Breast epithelium (tissue), 3 donors: ENCODE data around the gene GFOD2.

ENCODE experiments used
- CTCF ChIP-seq, 3 donors: fragments of 450-650 bp; IDR thresholded peaks; one replicate each; pipeline ENCODE4 v1.5.1; 2016 to 2017; ENCODE audit warnings: antibody characterized with exemption in 3 of 3, mild to moderate bottlenecking in 3 of 3, moderate library complexity in 3 of 3
- POLR2A ChIP-seq: fragments of 450-650 bp; IDR thresholded peaks from one replicate; pipeline ENCODE4 v1.6.1; 2016; ENCODE audit warnings: antibody characterized with exemption, mild to moderate bottlenecking, moderate library complexity

GRCh38 chr16:67752641-67753040, 33.5 kb upstream of the GFOD2 start:
- no peak for TF ChIP-seq CTCF (IDR thresholded peaks at IDR 0.05)
- no peak for TF ChIP-seq POLR2A
